BJ (cell line): ENCODE measurements around the gene AMZ1. TPM values are rescaled to one million over a fixed set of nuclear protein-coding genes. Genes with fewer than 3 reads are reported as not detected.
"Not testable (repeated sequence)": the region's sequence is repeated elsewhere in the genome, so short reads cannot be mapped to it uniquely, and the experiment has no call there.

Source experiments
- CTCF ChIA-PET: fragments of 350-600 bp; formaldehyde crosslinking; extraction: SDS; loops from one replicate; lab custom pipeline; 2021; ENCODE audit warnings: antibody characterized with exemption, inconsistent platforms; lab: Yijun Ruan, JAX
- POLR2A ChIA-PET: fragments of 300-600 bp; sonication (Branson Sonifier 250); formaldehyde crosslinking; extraction: SDS; loops from one replicate; lab custom pipeline; 2021; ENCODE audit warnings: antibody characterized with exemption; lab: Charles Lee
- DNase-seq: peaks from one replicate; pipeline ENCODE4 v3.0.0-alpha.2; 2011; ENCODE audit warnings: low read depth
- H3K27me3 ChIP-seq: 2 replicates; pipeline ENCODE4 v1.6.0; 2011; ENCODE audit warnings: low read length; ENCODE audit not compliant: control insufficient read depth, insufficient read depth
- H3K36me3 ChIP-seq: 2 replicates; pipeline ENCODE4 v1.5.1; 2011; ENCODE audit warnings: low read length; ENCODE audit not compliant: control insufficient read depth, insufficient read depth
- H3K4me3 ChIP-seq: 2 replicates; pipeline ENCODE4 v1.5.1; 2011; ENCODE audit warnings: low read depth, mild to moderate bottlenecking, control low read depth, low read length
- polyA plus RNA-seq: library from polyadenylated mRNA; depleted of rRNA; stranded (reverse); fragments of >200 nt; gene quantifications from 2 replicates; pipeline ENCODE4 v1.2.3, GENCODE V29; 2011
- TF ChIP-seq, protein P1 (sequence below): IDR thresholded peaks from 2 replicates; pipeline ENCODE4 v1.5.1; 2011; ENCODE audit warnings: low read depth, mild to moderate bottlenecking, control low read depth, inconsistent platforms, low read length, moderate library complexity; ENCODE audit not compliant: insufficient read depth

The AMZ1 gene
- polyA plus RNA-seq, 1 experiment = 3.7 TPM

DNA sequence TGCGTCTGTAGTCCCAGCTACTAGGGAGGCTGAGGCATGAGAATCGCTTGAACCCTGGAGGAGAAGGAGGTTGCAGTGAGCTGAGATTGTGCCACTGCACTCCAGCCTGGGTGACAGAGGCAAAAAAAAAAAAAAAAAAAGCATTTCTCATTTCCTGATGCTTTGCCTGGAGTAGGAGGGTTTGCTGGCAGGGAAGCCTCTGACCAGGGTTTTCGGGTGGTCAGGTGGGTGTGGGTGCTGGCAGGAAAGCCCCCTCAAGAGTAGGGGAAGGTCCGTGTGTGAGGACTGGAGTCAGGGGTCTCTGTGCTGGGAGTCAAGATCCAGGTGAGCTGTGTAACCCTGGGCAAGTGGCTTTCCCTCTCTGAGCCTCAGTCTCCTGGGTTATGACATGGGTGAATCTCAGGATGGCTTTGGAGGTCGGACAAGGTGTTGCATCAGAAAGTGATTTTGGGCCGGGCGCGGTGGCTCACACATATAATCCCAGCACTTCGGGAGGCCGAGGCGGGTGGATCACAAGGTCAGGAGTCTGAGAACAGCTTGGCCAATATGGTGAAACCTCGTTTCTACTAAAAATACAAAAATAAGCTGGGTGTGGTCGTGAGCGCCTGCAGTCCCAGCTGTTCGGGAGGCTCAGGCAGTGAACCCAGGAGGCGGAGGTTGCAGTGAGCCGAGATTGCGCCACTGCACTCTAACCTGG, 3.2 kb downstream of the AMZ1 start:
- Histone ChIP-seq H3K4me3 (no peak overlapping the region), H3K27me3 (no peaks in the 10 kb centered on the region), H3K36me3 (no peaks in the 10 kb centered on the region)
- POLR2A ChIA-PET = no interaction called here
- TF ChIP-seq, protein P1, sequence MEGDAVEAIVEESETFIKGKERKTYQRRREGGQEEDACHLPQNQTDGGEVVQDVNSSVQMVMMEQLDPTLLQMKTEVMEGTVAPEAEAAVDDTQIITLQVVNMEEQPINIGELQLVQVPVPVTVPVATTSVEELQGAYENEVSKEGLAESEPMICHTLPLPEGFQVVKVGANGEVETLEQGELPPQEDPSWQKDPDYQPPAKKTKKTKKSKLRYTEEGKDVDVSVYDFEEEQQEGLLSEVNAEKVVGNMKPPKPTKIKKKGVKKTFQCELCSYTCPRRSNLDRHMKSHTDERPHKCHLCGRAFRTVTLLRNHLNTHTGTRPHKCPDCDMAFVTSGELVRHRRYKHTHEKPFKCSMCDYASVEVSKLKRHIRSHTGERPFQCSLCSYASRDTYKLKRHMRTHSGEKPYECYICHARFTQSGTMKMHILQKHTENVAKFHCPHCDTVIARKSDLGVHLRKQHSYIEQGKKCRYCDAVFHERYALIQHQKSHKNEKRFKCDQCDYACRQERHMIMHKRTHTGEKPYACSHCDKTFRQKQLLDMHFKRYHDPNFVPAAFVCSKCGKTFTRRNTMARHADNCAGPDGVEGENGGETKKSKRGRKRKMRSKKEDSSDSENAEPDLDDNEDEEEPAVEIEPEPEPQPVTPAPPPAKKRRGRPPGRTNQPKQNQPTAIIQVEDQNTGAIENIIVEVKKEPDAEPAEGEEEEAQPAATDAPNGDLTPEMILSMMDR = no peak
- CTCF ChIA-PET = interaction anchor here (0.7 to 3.9 kb wide), 4 partner anchors 8 to 124 kb away, joined by 3 to 19 read pairs (median 6); no protein-coding TSS in a partner anchor
- DNase-seq = no peak

DNA sequence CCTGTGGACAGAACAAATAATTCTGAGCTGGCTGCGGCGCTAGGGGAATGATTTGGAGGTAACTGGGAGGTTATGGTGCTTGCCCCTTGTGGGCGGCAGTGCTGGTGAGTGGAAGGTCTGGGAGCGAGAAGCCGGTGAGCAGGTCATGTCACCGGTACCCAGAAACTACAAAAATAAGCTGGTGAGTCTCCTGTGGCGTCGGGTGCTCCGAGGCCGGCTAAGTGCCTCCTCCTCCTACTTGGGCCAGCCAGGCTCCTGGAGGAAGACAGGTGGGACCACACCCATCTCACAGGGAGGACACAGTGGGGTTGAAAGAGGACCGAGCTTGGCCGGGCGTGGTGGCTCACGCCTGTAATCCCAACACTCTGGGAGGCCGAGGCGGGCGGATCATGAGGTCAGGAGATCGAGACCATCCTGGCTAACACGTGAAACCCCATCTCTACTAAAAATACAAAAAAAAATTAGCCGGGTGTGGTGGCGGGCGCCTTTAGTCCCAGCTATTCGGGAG, 4.0 kb downstream of the AMZ1 start:
- H3K27me3 ChIP-seq, H3K4me3 ChIP-seq, DNase-seq, POLR2A ChIA-PET, H3K36me3 ChIP-seq: not testable (repeated sequence)
- CTCF ChIA-PET = interaction anchor here (1.1 to 3.9 kb wide), 3 partner anchors 11 to 18 kb away, joined by 3 to 19 read pairs (median 3); no protein-coding TSS in a partner anchor

DNA sequence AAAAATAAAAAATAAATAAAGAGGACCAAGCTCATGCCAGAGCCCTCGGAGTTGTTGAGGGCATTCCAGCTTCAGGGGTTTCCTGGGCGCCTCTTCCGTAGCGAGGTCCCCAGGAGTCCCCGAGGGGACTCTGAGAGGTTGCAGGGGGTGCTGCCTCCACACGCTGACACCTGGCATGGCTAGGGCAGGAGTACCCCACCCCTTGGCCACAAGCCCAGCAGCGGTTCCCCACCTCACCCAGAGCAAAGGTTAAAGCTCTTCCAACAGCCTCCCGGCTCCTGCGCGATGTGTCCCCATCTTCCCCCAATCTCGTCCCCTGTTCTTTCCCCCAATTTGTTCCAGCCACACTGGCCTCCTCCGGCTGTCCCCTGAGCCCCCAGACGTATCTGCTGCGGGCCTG, 4.5 kb downstream of the AMZ1 start:
- H3K36me3 ChIP-seq = no peaks in the 10 kb centered on the region
- no peak overlapping the region for H3K4me3 ChIP-seq
- no peak for DNase-seq
- no peaks in the 10 kb centered on the region for H3K27me3 ChIP-seq
- TF ChIP-seq, protein P1 = no peak
- POLR2A ChIA-PET = no interaction called here
- CTCF ChIA-PET = interaction anchor here (1.1 to 3.9 kb wide), 3 partner anchors 12 to 18 kb away, joined by 3 to 19 read pairs (median 3); no protein-coding TSS in a partner anchor

DNA sequence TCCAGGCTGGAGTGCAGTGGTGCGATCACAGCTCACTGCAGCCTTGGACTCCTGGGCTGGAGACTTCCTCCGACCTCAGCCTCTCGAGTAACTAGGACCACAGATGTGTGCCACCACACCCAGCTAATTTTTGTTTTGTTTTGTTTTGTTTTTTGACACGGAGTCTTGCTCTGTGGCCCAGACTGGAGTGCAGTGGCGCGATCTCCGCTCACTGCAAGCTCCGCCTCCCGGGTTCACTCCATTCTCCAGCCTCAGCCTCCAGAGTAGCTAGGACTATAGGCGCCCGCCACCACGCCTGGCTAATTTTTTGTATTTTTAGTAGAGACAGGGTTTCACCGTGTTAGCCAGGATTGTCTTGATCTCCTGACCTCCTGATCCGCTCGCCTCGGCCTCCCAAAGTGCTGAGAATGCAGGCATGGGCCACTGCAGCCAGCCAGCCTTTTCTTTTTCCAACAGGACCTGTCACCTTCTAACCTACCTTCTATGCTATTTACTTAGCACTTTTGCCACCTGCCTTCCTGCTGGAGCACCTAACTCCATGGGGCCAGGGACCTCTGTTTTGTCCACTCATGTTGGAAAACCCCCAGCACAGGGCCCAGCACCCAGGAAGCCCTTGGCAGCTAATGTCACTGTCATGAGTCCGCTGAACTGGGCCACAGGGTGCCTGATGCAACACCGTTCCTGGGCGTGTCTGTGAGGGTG, 5.6 kb downstream of the AMZ1 start:
- H3K4me3 ChIP-seq, H3K36me3 ChIP-seq, DNase-seq, H3K27me3 ChIP-seq: not testable (repeated sequence)
- ChIA-PET CTCF (interaction anchor here (1.5 to 1.6 kb wide), 2 partner anchors 12 to 17 kb away, joined by 3 to 5 read pairs; no protein-coding TSS in a partner anchor), POLR2A (interaction anchor here (0.6 kb wide), 1 partner anchor 1823 kb away, joined by 3 read pairs; no protein-coding TSS in a partner anchor)

DNA sequence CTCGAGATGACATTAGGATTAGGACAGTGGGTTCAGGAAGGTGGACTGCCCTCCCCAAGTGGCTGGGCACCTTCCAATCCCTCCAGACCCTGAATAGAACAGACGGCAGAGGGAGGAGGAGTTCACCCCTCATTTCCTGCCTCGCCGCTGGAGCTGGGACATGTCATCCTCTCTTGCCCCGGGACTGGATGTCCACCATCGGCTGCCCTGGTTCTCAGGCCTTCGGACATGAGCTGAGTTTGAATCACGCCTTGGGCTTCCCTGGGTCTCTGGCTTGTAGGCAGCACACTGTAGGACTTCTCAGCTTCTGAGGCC, 6.1 kb downstream of the AMZ1 start:
- not testable (repeated sequence) for DNase-seq, H3K36me3 ChIP-seq, H3K27me3 ChIP-seq, H3K4me3 ChIP-seq
- ChIA-PET CTCF (interaction anchor here (0.7 to 1.5 kb wide), 2 partner anchors 13 to 81 kb away, joined by 5 read pairs; no protein-coding TSS in a partner anchor), POLR2A (interaction anchor here (0.6 kb wide), 1 partner anchor 1822 kb away, joined by 3 read pairs; no protein-coding TSS in a partner anchor)

DNA sequence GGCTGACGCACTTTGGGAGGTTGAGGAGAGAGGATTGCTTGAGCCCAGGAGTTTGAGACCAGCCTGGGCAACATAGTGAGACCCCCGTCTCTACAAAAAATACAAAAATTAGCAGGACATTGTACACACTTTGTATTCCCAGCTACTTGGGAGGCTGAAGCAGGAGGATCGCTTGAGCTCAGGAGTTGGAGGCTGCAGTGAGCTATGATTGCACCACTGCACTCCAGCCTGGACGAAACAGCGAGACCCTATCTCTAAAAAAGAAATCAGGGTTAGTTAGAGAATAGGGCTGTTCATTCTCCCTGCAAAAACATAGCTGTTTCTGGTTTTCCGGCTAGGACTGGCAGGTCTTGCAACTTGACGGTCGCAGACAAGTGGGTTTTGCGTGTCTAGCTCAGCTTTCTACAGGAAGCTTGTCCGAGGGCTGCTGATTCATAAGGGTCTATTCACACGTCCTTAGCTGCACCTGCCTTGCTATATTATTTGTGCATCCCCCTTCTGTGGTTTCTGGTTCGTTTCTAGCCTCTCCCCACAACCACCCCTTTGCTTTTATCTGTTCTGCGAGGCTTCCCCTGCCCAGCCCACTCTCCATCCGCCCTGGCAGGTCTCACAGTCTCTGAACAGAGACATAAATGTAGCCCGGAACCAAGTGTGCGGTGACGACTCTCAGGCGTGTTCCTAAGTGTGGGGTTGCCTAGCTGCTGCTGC, 10.7 kb downstream of the AMZ1 start:
- Histone ChIP-seq H3K36me3 (no peaks in the 10 kb centered on the region), H3K27me3 (no peaks in the 10 kb centered on the region), H3K4me3 (no peak overlapping the region)
- POLR2A ChIA-PET = no interaction called here
- CTCF ChIA-PET = interaction anchor here (1.3 to 1.5 kb wide), 2 partner anchors 9 to 12 kb away, joined by 5 to 6 read pairs; no protein-coding TSS in a partner anchor
- no peak for DNase-seq
- TF ChIP-seq, protein P1 = no peak
